OCI-LY1 (cell line): ENCODE data around the gene DHX29.
A peak's percentile ranks its signal among the peaks of the same experiment; 100 is the strongest.

Source experiments
- H2AFZ ChIP-seq: fragments of 200-600 bp; sonication (generic), shearing (Covaris generic); 2 replicates; pipeline ENCODE4 v1.6.0; 2014; ENCODE audit warnings: antibody characterized with exemption, mild to moderate bottlenecking, low read length
- H3F3A ChIP-seq: fragments of 200-600 bp; sonication (generic), shearing (Covaris generic); 2 replicates; pipeline ENCODE4 v1.6.0; 2014; ENCODE audit warnings: mild to moderate bottlenecking, antibody characterized with exemption, low read length, moderate library complexity; ENCODE audit not compliant: insufficient read depth
- H3K27ac ChIP-seq: fragments of 200-600 bp; sonication (generic); 2 replicates; pipeline ENCODE4 v1.5.1; 2014; ENCODE audit warnings: low read length, mixed run types, mild to moderate bottlenecking, low read depth; ENCODE audit not compliant: poor library complexity, severe bottlenecking
- H3K27me3 ChIP-seq: fragments of 200-600 bp; sonication (generic); 2 replicates; pipeline ENCODE4 v1.6.0; 2014; ENCODE audit warnings: antibody characterized with exemption, mild to moderate bottlenecking, low read length, moderate library complexity; ENCODE audit not compliant: insufficient read depth
- H3K36me3 ChIP-seq: fragments of 200-600 bp; sonication (generic); 2 replicates; pipeline ENCODE4 v1.6.1; 2014; ENCODE audit warnings: mild to moderate bottlenecking, antibody characterized with exemption, low read length, moderate library complexity, mixed read lengths; ENCODE audit not compliant: insufficient read depth
- H3K4me1 ChIP-seq: fragments of 200-600 bp; sonication (generic); 2 replicates; pipeline ENCODE4 v1.5.1; 2014; ENCODE audit warnings: mild to moderate bottlenecking, low read length, moderate library complexity; ENCODE audit not compliant: insufficient read depth, severe bottlenecking
- H3K4me2 ChIP-seq: fragments of 200-600 bp; sonication (generic), shearing (Covaris generic); 2 replicates; pipeline ENCODE4 v1.6.1; 2014; ENCODE audit warnings: low read length
- H3K4me3 ChIP-seq: fragments of 200-600 bp; sonication (generic); 2 replicates; pipeline ENCODE4 v1.5.1; 2014; ENCODE audit warnings: low read length, low read depth, mild to moderate bottlenecking, mixed read lengths; ENCODE audit not compliant: poor library complexity, severe bottlenecking
- H3K79me2 ChIP-seq: fragments of 200-600 bp; shearing (Covaris generic); 2 replicates; pipeline ENCODE4 v1.6.1; 2016; ENCODE audit warnings: mixed run types, low read length, mixed read lengths; ENCODE audit not compliant: insufficient read depth
- H3K9ac ChIP-seq: fragments of 200-600 bp; sonication (generic), shearing (Covaris generic); 2 replicates; pipeline ENCODE4 v1.6.1; 2014; ENCODE audit warnings: mild to moderate bottlenecking, low read length, mixed read lengths
- H3K9me2 ChIP-seq: fragments of 200-600 bp; sonication (generic), shearing (Covaris generic); 2 replicates; pipeline ENCODE4 v1.6.1; 2014; ENCODE audit warnings: low read depth, mild to moderate bottlenecking, low read length, mixed read lengths
- H3K9me3 ChIP-seq: fragments of 200-600 bp; shearing (Covaris generic); 2 replicates; pipeline ENCODE4 v1.6.1; 2014; ENCODE audit warnings: low read length, mixed read lengths
- H4K20me1 ChIP-seq: fragments of 200-600 bp; sonication (generic), shearing (Covaris generic); 2 replicates; pipeline ENCODE4 v1.6.0; 2016; ENCODE audit warnings: mild to moderate bottlenecking, low read length; ENCODE audit not compliant: insufficient read depth
- EZH2 ChIP-seq: fragments of 200-600 bp; sonication (generic), shearing (Covaris generic); IDR thresholded peaks from 2 replicates; pipeline ENCODE4 v1.8.0; 2017; ENCODE audit warnings: borderline replicate concordance, mixed run types, mild to moderate bottlenecking, antibody characterized with exemption, low read length, moderate library complexity, mixed read lengths
- TF ChIP-seq, protein P1 (sequence below): fragments of 200-600 bp; sonication (generic), shearing (Covaris generic); IDR thresholded peaks from 2 replicates; pipeline ENCODE4 v1.5.1; 2017; ENCODE audit warnings: mild to moderate bottlenecking, antibody characterized with exemption, low read length, moderate library complexity, mixed read lengths

The DHX29 gene

DNA sequence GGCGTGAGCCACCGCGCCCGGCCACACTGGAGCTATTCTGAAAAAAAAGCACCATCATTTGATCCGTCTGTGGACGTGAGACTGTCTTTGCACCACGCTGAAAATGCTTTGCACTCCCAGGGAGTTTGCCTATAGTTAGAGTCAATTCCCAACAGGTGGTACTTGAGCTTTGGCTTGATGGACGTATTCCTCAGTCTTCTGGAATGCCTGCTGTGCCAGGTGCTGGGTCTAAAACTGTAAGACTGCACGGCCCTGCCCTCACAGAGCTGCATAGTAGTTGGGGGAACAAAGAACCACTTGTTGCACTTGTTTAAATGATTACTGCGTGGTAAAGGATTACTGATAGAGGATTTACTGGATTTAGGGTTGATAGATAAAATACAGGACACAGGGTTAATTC, 70.7 kb downstream of the DHX29 start:
- no peaks in the 10 kb centered on the region for H4K20me1 ChIP-seq
- no peak overlapping the region for H3K27ac ChIP-seq
- H3F3A ChIP-seq = no peaks in the 10 kb centered on the region
- peaks cover 25% of the 10 kb centered on the region for H3K4me1 ChIP-seq
- TF ChIP-seq, protein P1, sequence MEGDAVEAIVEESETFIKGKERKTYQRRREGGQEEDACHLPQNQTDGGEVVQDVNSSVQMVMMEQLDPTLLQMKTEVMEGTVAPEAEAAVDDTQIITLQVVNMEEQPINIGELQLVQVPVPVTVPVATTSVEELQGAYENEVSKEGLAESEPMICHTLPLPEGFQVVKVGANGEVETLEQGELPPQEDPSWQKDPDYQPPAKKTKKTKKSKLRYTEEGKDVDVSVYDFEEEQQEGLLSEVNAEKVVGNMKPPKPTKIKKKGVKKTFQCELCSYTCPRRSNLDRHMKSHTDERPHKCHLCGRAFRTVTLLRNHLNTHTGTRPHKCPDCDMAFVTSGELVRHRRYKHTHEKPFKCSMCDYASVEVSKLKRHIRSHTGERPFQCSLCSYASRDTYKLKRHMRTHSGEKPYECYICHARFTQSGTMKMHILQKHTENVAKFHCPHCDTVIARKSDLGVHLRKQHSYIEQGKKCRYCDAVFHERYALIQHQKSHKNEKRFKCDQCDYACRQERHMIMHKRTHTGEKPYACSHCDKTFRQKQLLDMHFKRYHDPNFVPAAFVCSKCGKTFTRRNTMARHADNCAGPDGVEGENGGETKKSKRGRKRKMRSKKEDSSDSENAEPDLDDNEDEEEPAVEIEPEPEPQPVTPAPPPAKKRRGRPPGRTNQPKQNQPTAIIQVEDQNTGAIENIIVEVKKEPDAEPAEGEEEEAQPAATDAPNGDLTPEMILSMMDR = no peak
- no peak for TF ChIP-seq EZH2
- no peak overlapping the region for H3K4me3 ChIP-seq
- H3K9me3 ChIP-seq = no peaks in the 10 kb centered on the region
- H3K4me2 ChIP-seq = no peak overlapping the region
- no peaks in the 10 kb centered on the region for H3K9me2 ChIP-seq
- H3K79me2 ChIP-seq = no peaks in the 10 kb centered on the region
- no peaks in the 10 kb centered on the region for H3K27me3 ChIP-seq
- no peak overlapping the region for H3K9ac ChIP-seq
- H3K36me3 ChIP-seq = no peaks in the 10 kb centered on the region
- no peak overlapping the region for H2AFZ ChIP-seq

DNA sequence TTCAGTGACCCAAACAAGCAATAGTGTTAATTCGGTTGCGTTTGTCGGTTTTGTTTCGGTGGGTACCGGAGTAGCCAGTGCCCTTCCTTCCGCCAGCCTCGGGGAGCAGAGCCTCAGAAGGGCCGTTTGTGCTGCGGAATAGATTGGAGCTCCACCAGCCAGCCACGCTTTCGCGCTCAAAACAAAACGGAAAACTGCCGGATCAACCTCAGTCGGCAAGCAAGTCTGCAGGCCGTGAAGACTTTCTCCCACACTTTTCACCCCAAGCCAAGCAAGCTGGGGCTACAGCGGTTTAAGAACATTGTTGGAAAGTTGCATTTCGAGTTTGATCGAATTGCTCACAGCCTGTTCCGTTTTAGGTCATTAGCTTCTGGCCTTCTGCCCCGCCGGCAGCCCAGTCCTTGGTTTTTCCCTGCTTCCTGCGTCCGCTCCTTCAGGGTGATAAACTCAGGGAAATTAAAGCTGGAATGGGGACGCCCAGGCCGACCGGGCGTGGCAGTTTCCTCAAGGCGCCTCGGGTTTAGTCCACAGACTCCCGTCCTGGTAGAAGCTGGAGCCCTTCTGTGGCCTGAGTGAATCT, 73.3 kb downstream of the DHX29 start:
- peak overlapping the region; percentile 23; the same call in 1 of the 2 replicates for H3K9ac ChIP-seq
- TF ChIP-seq, protein P1 = no peak
- no peak for TF ChIP-seq EZH2
- H2AFZ ChIP-seq = no peak overlapping the region
- no peaks in the 10 kb centered on the region for H3K36me3 ChIP-seq
- peak overlapping the region; percentile 65 for H3K4me3 ChIP-seq
- H4K20me1 ChIP-seq = no peaks in the 10 kb centered on the region
- peaks cover 31% of the 10 kb centered on the region for H3K4me1 ChIP-seq
- H3K27me3 ChIP-seq = no peaks in the 10 kb centered on the region
- H3K27ac ChIP-seq = no peak overlapping the region
- H3F3A ChIP-seq = no peaks in the 10 kb centered on the region
- H3K9me3 ChIP-seq = no peaks in the 10 kb centered on the region
- peak overlapping the region; percentile 79 for H3K4me2 ChIP-seq
- no peaks in the 10 kb centered on the region for H3K9me2 ChIP-seq
- H3K79me2 ChIP-seq = no peaks in the 10 kb centered on the region

- peak within 1 kb of the TSS; percentile 65 for H3K4me3 ChIP-seq
- no peak within 1 kb of the TSS for H3K27ac ChIP-seq
- no peaks in the 10 kb centered on the region for H3F3A ChIP-seq
- TF ChIP-seq EZH2 = no peak
- TF ChIP-seq, protein P1 = no peak
- H3K4me2 ChIP-seq = peak within 1 kb of the TSS; percentile 79
- H4K20me1 ChIP-seq = no peaks in the 10 kb centered on the region
- H3K79me2 ChIP-seq = no peaks in the 10 kb centered on the region
- H3K4me1 ChIP-seq = peaks cover 31% of the 10 kb centered on the region
- H3K9ac ChIP-seq = peak within 1 kb of the TSS; percentile 33; the same call in 1 of the 2 replicates
- H3K9me3 ChIP-seq = no peaks in the 10 kb centered on the region
- no peaks in the 10 kb centered on the region for H3K27me3 ChIP-seq
- no peak within 1 kb of the TSS for H2AFZ ChIP-seq
- H3K36me3 ChIP-seq = no peaks in the 10 kb centered on the region
- H3K9me2 ChIP-seq = no peaks in the 10 kb centered on the region
These were observed 74.2 kb downstream of the DHX29 start, which contains the start of gene CCNO for GRCh38 chr5:55232985-55233928. Gene CCNO (minus strand): TSS chr5:55233608. CDS start chr5:55233523, 85 bp downstream.
